Naive thymus-derived CD8-positive, alpha-beta T cell (primary cell): ENCODE results near the gene DLX1. TPM values are rescaled to one million over a fixed set of nuclear protein-coding genes. Genes with fewer than 3 reads are reported as not detected.
"Not testable (repeated sequence)": the region's sequence is repeated elsewhere in the genome, so short reads cannot be mapped to it uniquely, and the experiment has no call there.

Source experiments
- ATAC-seq, 2 donors: fragments of 150-1000 bp; cut with Tn5 transposase in 1 of 2; sonication (Bioruptor Pico), chemical (Tn5 transposase) in 1 of 2; 1 replicate in 1 of 2; 2 replicates in 1 of 2; pipeline ENCODE4 v1.10.0; 2021; ENCODE audit warnings: mild to moderate bottlenecking in 2 of 2, moderate library complexity in 2 of 2
- POLR2A ChIA-PET: fragments of 350-600 bp; sonication (Branson Sonifier 250); formaldehyde crosslinking; loops from one replicate; lab custom pipeline; 2021; ENCODE audit warnings: antibody characterized with exemption; lab: Charles Lee
- DNase-seq, 10 donors: peaks; one replicate each; pipeline versions ENCODE4 v3.0.0 to v3.0.0-alpha.2; 2020 to 2022
- H3K27ac Mint-ChIP-seq, 10 donors: one replicate each; pipeline ENCODE4 v1.8.0; 2020 to 2022; ENCODE audit warnings: mild to moderate bottlenecking in 10 of 10, mixed read lengths in 10 of 10, moderate library complexity in 4 of 10, inconsistent platforms in 1 of 10
- H3K27me3 Mint-ChIP-seq, 5 donors: one replicate each; pipeline ENCODE4 v1.8.0; 2021 to 2022; ENCODE audit warnings: mixed read lengths in 5 of 5
- H3K36me3 Mint-ChIP-seq, 3 donors: one replicate each; pipeline ENCODE4 v1.8.0; 2020 to 2022; ENCODE audit warnings: mixed read lengths in 3 of 3, mild to moderate bottlenecking in 2 of 3, inconsistent platforms in 1 of 3
- H3K4me1 Mint-ChIP-seq, 4 donors: one replicate each; pipeline ENCODE4 v1.8.0; 2021 to 2022; ENCODE audit warnings: mixed read lengths in 4 of 4
- H3K4me3 Mint-ChIP-seq, 10 donors: one replicate each; pipeline ENCODE4 v1.8.0; 2020 to 2022; ENCODE audit warnings: mild to moderate bottlenecking in 10 of 10, mixed read lengths in 10 of 10, moderate library complexity in 6 of 10, inconsistent platforms in 1 of 10
- H3K9me3 Mint-ChIP-seq, 9 donors: one replicate each; pipeline ENCODE4 v1.8.0; 2020 to 2022; ENCODE audit warnings: mixed read lengths in 9 of 9, mild to moderate bottlenecking in 3 of 9, inconsistent platforms in 1 of 9, moderate library complexity in 1 of 9
- polyA plus RNA-seq, 3 donors: library from polyadenylated mRNA; unstranded; fragments of 300-500 nt; fragmentation: Illumina TruSeq; gene quantifications; one replicate each; pipeline ENCODE4 v1.2.3, GENCODE V29; 2021
- total RNA-seq, 8 experiments: library from RNA in 2 of 8; stranded (reverse) in 2 of 8; gene quantifications; one replicate each; pipeline ENCODE4 v1.2.3 and lab custom pipeline; 2021 to 2026

Gene DLX1
- total and polyA plus RNA-seq, 5 experiments from 2014 or later = not detected

GRCh38 chr2:172113617-172114016 is 28.3 kb downstream of the DLX1 start:
- no peak overlapping the region for H3K27ac Mint-ChIP-seq
- H3K36me3 Mint-ChIP-seq = no peaks in the 10 kb centered on the region
- H3K4me1 Mint-ChIP-seq = peaks cover 0 to 12% (median 5%) of the 10 kb centered on the region in 4 donors
- ATAC-seq = no peak
- no peak overlapping the region for H3K4me3 Mint-ChIP-seq
- peaks cover 19 to 57% (median 38%) of the 10 kb centered on the region in 5 donors for H3K27me3 Mint-ChIP-seq
- POLR2A ChIA-PET = no interaction called here
- peak in 1 of 10 donors; percentile 10 for DNase-seq
- no peaks in the 10 kb centered on the region for H3K9me3 Mint-ChIP-seq

GRCh38 chr2:172114176-172114575 is 28.9 kb downstream of the DLX1 start:
- POLR2A ChIA-PET, H3K4me1 Mint-ChIP-seq, ATAC-seq, DNase-seq, H3K4me3 Mint-ChIP-seq, H3K36me3 Mint-ChIP-seq, H3K9me3 Mint-ChIP-seq: not testable (repeated sequence)
- Mint-ChIP-seq H3K27ac (peak overlapping the region in 1 of 10 donors; percentile 9), H3K27me3 (peaks cover 21 to 57% (median 40%) of the 10 kb centered on the region in 5 donors)

- H3K27me3 Mint-ChIP-seq = peaks cover 21 to 57% (median 37%) of the 10 kb centered on the region in 5 donors
Observed at GRCh38 chr2:172114579-172114978, 29.3 kb downstream of the DLX1 start.

GRCh38 chr2:172116107-172116506 is 30.8 kb downstream of the DLX1 start:
- Mint-ChIP-seq H3K36me3 (no peaks in the 10 kb centered on the region), H3K27ac (no peak overlapping the region), H3K4me1 (no peaks in the 10 kb centered on the region), H3K4me3 (no peak overlapping the region), H3K9me3 (no peaks in the 10 kb centered on the region), H3K27me3 (peaks cover 18 to 51% (median 33%) of the 10 kb centered on the region in 5 donors)
- POLR2A ChIA-PET = no interaction called here
- ATAC-seq (no peak), DNase-seq (no peak)

More at GRCh38 chr2:172114579-172114978, 29.3 kb downstream of the DLX1 start:
- no peak for ATAC-seq
- H3K27ac Mint-ChIP-seq = no peak overlapping the region
- peaks cover 0 to 5% (median 2%) of the 10 kb centered on the region in 4 donors for H3K4me1 Mint-ChIP-seq
- H3K4me3 Mint-ChIP-seq = no peak overlapping the region
- no peaks in the 10 kb centered on the region for H3K9me3 Mint-ChIP-seq
- POLR2A ChIA-PET = no interaction called here
- no peaks in the 10 kb centered on the region for H3K36me3 Mint-ChIP-seq
- no peak for DNase-seq

GRCh38 chr2:172119089-172119488 is 33.8 kb downstream of the DLX1 start:
- DNase-seq (no peak), ATAC-seq (no peak)
- H3K27me3 Mint-ChIP-seq = peaks cover 15 to 34% (median 19%) of the 10 kb centered on the region in 5 donors
- POLR2A ChIA-PET = no interaction called here
- H3K4me1 Mint-ChIP-seq = no peaks in the 10 kb centered on the region
- H3K9me3 Mint-ChIP-seq = no peaks in the 10 kb centered on the region
- no peak overlapping the region for H3K4me3 Mint-ChIP-seq
- H3K27ac Mint-ChIP-seq = no peak overlapping the region
- no peaks in the 10 kb centered on the region for H3K36me3 Mint-ChIP-seq

- H3K4me1 Mint-ChIP-seq = peaks cover 0 to 1% (median 0%) of the 10 kb centered on the region in 4 donors
- POLR2A ChIA-PET = no interaction called here
- peaks cover 0 to 3% (median 0%) of the 10 kb centered on the region in 9 donors for H3K9me3 Mint-ChIP-seq
- ATAC-seq = no peak
- H3K36me3 Mint-ChIP-seq = no peaks in the 10 kb centered on the region
- DNase-seq = no peak
- no peak overlapping the region for H3K27ac Mint-ChIP-seq
- peaks cover 10 to 24% (median 14%) of the 10 kb centered on the region in 5 donors for H3K27me3 Mint-ChIP-seq
- no peak overlapping the region for H3K4me3 Mint-ChIP-seq
Observed at GRCh38 chr2:172120118-172120517, 34.8 kb downstream of the DLX1 start.

GRCh38 chr2:172128484-172128883 is 43.2 kb downstream of the DLX1 start:
- no peak for DNase-seq
- H3K27me3 Mint-ChIP-seq = peaks cover 0 to 5% (median 0%) of the 10 kb centered on the region in 5 donors
- H3K9me3 Mint-ChIP-seq = peaks cover 0 to 20% (median 3%) of the 10 kb centered on the region in 9 donors
- H3K27ac Mint-ChIP-seq = no peak overlapping the region
- ATAC-seq = no peak
- peaks cover 0 to 1% (median 0%) of the 10 kb centered on the region in 4 donors for H3K4me1 Mint-ChIP-seq
- POLR2A ChIA-PET = interaction anchor here (0.7 kb wide), 2 partner anchors 32 to 307 kb away, joined by 3 to 5 read pairs; no protein-coding TSS in a partner anchor
- no peak overlapping the region for H3K4me3 Mint-ChIP-seq
- peaks cover 0 to 7% (median 4%) of the 10 kb centered on the region in 3 donors for H3K36me3 Mint-ChIP-seq

- Mint-ChIP-seq H3K36me3 (peaks cover 0 to 7% (median 4%) of the 10 kb centered on the region in 3 donors), H3K27ac (no peak overlapping the region), H3K4me3 (no peak overlapping the region), H3K9me3 (peaks cover 0 to 20% (median 3%) of the 10 kb centered on the region in 9 donors), H3K27me3 (peaks cover 0 to 5% (median 0%) of the 10 kb centered on the region in 5 donors), H3K4me1 (no peaks in the 10 kb centered on the region)
- POLR2A ChIA-PET = interaction anchor here (0.6 kb wide), 1 partner anchor 333 kb away, joined by 3 read pairs; no protein-coding TSS in a partner anchor
- ATAC-seq = no peak
- no peak for DNase-seq
Observed at GRCh38 chr2:172129404-172129803, 44.1 kb downstream of the DLX1 start.

GRCh38 chr2:172131713-172132555 is 46.6 kb downstream of the DLX1 start:
- ATAC-seq = no peak
- Mint-ChIP-seq H3K27me3 (peaks cover 0 to 8% (median 2%) of the 10 kb centered on the region in 5 donors), H3K36me3 (peaks cover 0 to 7% (median 4%) of the 10 kb centered on the region in 3 donors), H3K4me3 (no peak overlapping the region), H3K27ac (no peak overlapping the region), H3K9me3 (peaks cover 0 to 19% (median 3%) of the 10 kb centered on the region in 9 donors), H3K4me1 (no peaks in the 10 kb centered on the region)
- POLR2A ChIA-PET = no interaction called here
- no peak for DNase-seq

GRCh38 chr2:172134270-172134669 is 49.0 kb downstream of the DLX1 start:
- POLR2A ChIA-PET = no interaction called here
- no peak overlapping the region for H3K27ac Mint-ChIP-seq
- H3K4me3 Mint-ChIP-seq = no peak overlapping the region
- H3K27me3 Mint-ChIP-seq = peaks cover 0 to 10% (median 7%) of the 10 kb centered on the region in 5 donors
- no peaks in the 10 kb centered on the region for H3K4me1 Mint-ChIP-seq
- no peak for ATAC-seq
- no peak for DNase-seq
- H3K9me3 Mint-ChIP-seq = peaks cover 0 to 22% (median 6%) of the 10 kb centered on the region in 9 donors
- peaks cover 0 to 11% (median 4%) of the 10 kb centered on the region in 3 donors for H3K36me3 Mint-ChIP-seq

GRCh38 chr2:172135446-172135845 is 50.1 kb downstream of the DLX1 start:
- Mint-ChIP-seq H3K36me3 (peaks cover 0 to 5% (median 0%) of the 10 kb centered on the region in 3 donors), H3K4me1 (no peaks in the 10 kb centered on the region), H3K27ac (no peak overlapping the region), H3K9me3 (peaks cover 0 to 10% (median 2%) of the 10 kb centered on the region in 9 donors), H3K4me3 (no peak overlapping the region), H3K27me3 (peaks cover 0 to 8% (median 6%) of the 10 kb centered on the region in 5 donors)
- no peak for ATAC-seq
- POLR2A ChIA-PET = no interaction called here
- no peak for DNase-seq

- H3K27me3 Mint-ChIP-seq = peaks cover 0 to 8% (median 6%) of the 10 kb centered on the region in 5 donors
- peaks cover 0 to 10% (median 0%) of the 10 kb centered on the region in 9 donors for H3K9me3 Mint-ChIP-seq
- H3K36me3 Mint-ChIP-seq = peaks cover 0 to 5% (median 0%) of the 10 kb centered on the region in 3 donors
- H3K4me1 Mint-ChIP-seq = peaks cover 0 to 2% (median under 1%) of the 10 kb centered on the region in 4 donors
- ATAC-seq (no peak), DNase-seq (no peak)
- POLR2A ChIA-PET = no interaction called here
- H3K27ac Mint-ChIP-seq = no peak overlapping the region
- no peak overlapping the region for H3K4me3 Mint-ChIP-seq
Observed at GRCh38 chr2:172137109-172137508, 51.8 kb downstream of the DLX1 start.

- no peak for ATAC-seq
- Mint-ChIP-seq H3K4me1 (peaks cover 0 to 5% (median 1%) of the 10 kb centered on the region in 4 donors), H3K4me3 (no peak overlapping the region), H3K27ac (no peak overlapping the region), H3K27me3 (peaks cover 0 to 9% (median 3%) of the 10 kb centered on the region in 5 donors), H3K36me3 (peaks cover 0 to 5% (median 0%) of the 10 kb centered on the region in 3 donors), H3K9me3 (peaks cover 0 to 10% (median 0%) of the 10 kb centered on the region in 9 donors)
- DNase-seq = no peak
- POLR2A ChIA-PET = no interaction called here
Observed at GRCh38 chr2:172137943-172138342, 52.6 kb downstream of the DLX1 start.
